Loucy (cell line): ENCODE measurements around the gene TPK1.

Experiments
- EZH2phosphoT487 ChIP-seq: fragments of 200-600 bp; IDR thresholded peaks from 2 replicates; pipeline ENCODE4 v1.6.1; 2018; ENCODE audit warnings: antibody characterized with exemption, mild to moderate bottlenecking, moderate library complexity, borderline replicate concordance
- TF ChIP-seq, protein P1 (sequence below): fragments of 200-600 bp; sonication (generic); conservative IDR thresholded peaks from 2 replicates; pipeline ENCODE4 v1.5.1; 2014; ENCODE audit warnings: mild to moderate bottlenecking, antibody characterized with exemption, low read length

DNA sequence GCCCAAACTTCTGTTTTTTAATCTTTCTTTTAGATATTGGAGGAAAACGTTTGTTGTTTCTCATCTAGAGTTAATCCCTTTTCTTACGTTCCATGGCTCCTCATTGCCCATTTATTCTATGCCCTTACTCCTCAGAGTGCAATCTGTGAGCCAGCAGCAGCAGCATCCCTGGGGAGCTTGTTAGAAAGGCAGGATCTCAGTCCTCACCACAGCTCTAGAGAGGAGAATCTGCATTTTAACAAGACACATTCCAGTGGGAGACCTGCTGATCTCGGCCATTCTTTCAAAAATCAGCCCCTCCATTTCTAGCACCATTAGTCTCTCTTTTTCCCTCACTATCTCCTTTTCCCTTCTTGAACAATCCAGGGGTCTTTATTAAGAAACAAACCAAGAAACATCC, 348.0 kb downstream of the TPK1 start:
- TF ChIP-seq, protein P1, sequence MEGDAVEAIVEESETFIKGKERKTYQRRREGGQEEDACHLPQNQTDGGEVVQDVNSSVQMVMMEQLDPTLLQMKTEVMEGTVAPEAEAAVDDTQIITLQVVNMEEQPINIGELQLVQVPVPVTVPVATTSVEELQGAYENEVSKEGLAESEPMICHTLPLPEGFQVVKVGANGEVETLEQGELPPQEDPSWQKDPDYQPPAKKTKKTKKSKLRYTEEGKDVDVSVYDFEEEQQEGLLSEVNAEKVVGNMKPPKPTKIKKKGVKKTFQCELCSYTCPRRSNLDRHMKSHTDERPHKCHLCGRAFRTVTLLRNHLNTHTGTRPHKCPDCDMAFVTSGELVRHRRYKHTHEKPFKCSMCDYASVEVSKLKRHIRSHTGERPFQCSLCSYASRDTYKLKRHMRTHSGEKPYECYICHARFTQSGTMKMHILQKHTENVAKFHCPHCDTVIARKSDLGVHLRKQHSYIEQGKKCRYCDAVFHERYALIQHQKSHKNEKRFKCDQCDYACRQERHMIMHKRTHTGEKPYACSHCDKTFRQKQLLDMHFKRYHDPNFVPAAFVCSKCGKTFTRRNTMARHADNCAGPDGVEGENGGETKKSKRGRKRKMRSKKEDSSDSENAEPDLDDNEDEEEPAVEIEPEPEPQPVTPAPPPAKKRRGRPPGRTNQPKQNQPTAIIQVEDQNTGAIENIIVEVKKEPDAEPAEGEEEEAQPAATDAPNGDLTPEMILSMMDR = no peak
- TF ChIP-seq EZH2phosphoT487 = no peak
